ENCODE results near the gene ZNF302.
"Not testable (repeated sequence)": the region's sequence is repeated elsewhere in the genome, so short reads cannot be mapped to it uniquely, and the experiment has no call there.

Gene ZNF302
- 12.1 to 57.8 reads per million in 2 donors for total RNA-seq

GRCh38 chr19:34677386-34678084, at the start of gene ZNF302:
Gene ZNF302 (plus strand): TSS chr19:34677678. CDS start chr19:34678805, 1,127 bp downstream.
- peak; percentile 86 for DNase-seq

GRCh38 chr19:34633802-34634201, 43.7 kb upstream of the ZNF302 start:
- no peak for DNase-seq

- DNase-seq: peak; percentile 52
These were observed 37.9 kb upstream of the ZNF302 start for GRCh38 chr19:34639491-34640085.

GRCh38 chr19:34642241-34642640, 35.2 kb upstream of the ZNF302 start:
- DNase-seq: no peak

GRCh38 chr19:34644991-34645461, 32.5 kb upstream of the ZNF302 start:
- no peak for DNase-seq

GRCh38 chr19:34645551-34645950, 31.9 kb upstream of the ZNF302 start:
- no peak for DNase-seq

GRCh38 chr19:34649886-34650543, 27.5 kb upstream of the ZNF302 start:
- no peak for DNase-seq

GRCh38 chr19:34651747-34652146, 25.7 kb upstream of the ZNF302 start:
- no peak for DNase-seq

- no peak for DNase-seq
These were observed 22.7 kb upstream of the ZNF302 start for GRCh38 chr19:34654796-34655195.

GRCh38 chr19:34655651-34656050, 21.8 kb upstream of the ZNF302 start:
- no peak for DNase-seq

- DNase-seq: no peak
These were observed 16.1 kb upstream of the ZNF302 start for GRCh38 chr19:34661357-34661756.

- DNase-seq: peak; percentile 10
These were observed 14.6 kb upstream of the ZNF302 start for GRCh38 chr19:34662919-34663318.

- DNase-seq: no peak
These were observed 13.3 kb upstream of the ZNF302 start for GRCh38 chr19:34664168-34664567.

GRCh38 chr19:34664870-34665269, 12.6 kb upstream of the ZNF302 start:
- no peak for DNase-seq

GRCh38 chr19:34665275-34665674, 12.2 kb upstream of the ZNF302 start:
- DNase-seq: not testable (repeated sequence)

GRCh38 chr19:34666200-34666957, 11.1 kb upstream of the ZNF302 start:
- no peak for DNase-seq

- DNase-seq: no peak
These were observed 10.6 kb upstream of the ZNF302 start for GRCh38 chr19:34666958-34667265.

GRCh38 chr19:34667349-34668076, 10.0 kb upstream of the ZNF302 start:
- no peak for DNase-seq

GRCh38 chr19:34668077-34668689, 9.3 kb upstream of the ZNF302 start:
- DNase-seq: not testable (repeated sequence)

GRCh38 chr19:34668690-34669089, 8.8 kb upstream of the ZNF302 start:
- not testable (repeated sequence) for DNase-seq

- DNase-seq: no peak
These were observed 8.2 kb upstream of the ZNF302 start for GRCh38 chr19:34669305-34669704.

- DNase-seq: no peak
These were observed 5.5 kb upstream of the ZNF302 start for GRCh38 chr19:34671972-34672371.

All from T-helper 9 cell (primary cell).